ENCODE results near the gene ATP6V0A4. TPM values are rescaled to one million over a fixed set of nuclear protein-coding genes. Genes with fewer than 3 reads are reported as not detected.

Gene ATP6V0A4
- total RNA-seq, 4 donors from 2014 or later = 6.0 to 34.1 (median 19.6) TPM

DNA sequence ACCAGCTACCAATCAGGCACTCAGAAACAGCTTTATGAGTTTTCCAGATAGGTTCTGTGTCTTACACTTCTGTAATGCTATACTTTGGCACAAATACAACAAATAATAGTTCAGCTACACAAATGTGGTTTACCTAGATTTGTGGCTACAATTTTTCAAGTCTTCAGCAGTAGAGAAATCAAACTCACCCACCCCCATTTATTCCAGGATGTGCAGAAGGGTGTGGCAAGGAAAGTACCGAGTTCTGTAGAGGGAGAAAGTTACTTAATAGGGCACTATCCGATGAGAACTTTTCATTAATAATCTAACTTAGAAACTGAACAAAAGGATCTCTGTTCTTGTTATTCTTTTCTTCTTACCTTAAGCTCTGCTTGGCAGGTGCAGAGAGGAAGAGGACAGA is 30.3 kb upstream of the ATP6V0A4 start:
- intact Hi-C loops (cut with DNase I; ENCODE audit: low total_unique reads) = no loop called here
- H3K4me3 ChIP-seq (ENCODE audit: low read depth, poor library complexity, severe bottlenecking) = no peak overlapping the region
- TF ChIP-seq POLR2A (IDR thresholded peaks at IDR 0.05) = no peak
- TF ChIP-seq, protein P1, sequence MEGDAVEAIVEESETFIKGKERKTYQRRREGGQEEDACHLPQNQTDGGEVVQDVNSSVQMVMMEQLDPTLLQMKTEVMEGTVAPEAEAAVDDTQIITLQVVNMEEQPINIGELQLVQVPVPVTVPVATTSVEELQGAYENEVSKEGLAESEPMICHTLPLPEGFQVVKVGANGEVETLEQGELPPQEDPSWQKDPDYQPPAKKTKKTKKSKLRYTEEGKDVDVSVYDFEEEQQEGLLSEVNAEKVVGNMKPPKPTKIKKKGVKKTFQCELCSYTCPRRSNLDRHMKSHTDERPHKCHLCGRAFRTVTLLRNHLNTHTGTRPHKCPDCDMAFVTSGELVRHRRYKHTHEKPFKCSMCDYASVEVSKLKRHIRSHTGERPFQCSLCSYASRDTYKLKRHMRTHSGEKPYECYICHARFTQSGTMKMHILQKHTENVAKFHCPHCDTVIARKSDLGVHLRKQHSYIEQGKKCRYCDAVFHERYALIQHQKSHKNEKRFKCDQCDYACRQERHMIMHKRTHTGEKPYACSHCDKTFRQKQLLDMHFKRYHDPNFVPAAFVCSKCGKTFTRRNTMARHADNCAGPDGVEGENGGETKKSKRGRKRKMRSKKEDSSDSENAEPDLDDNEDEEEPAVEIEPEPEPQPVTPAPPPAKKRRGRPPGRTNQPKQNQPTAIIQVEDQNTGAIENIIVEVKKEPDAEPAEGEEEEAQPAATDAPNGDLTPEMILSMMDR (IDR thresholded peaks at IDR 0.05) = no peak
- WGBS, 2 donors = 66 to 71% methylated on average over 2 of the region's 2 CpGs
- DNase-seq (ENCODE audit: low spot score in 2 of 2) = no peak

- intact Hi-C loops (cut with DNase I; ENCODE audit: low total_unique reads) = no loop called here
- 91% methylated on average over 11 of the region's 11 CpGs for WGBS, 2 donors
- no peak overlapping the region for H3K4me3 ChIP-seq (ENCODE audit: low read depth, poor library complexity, severe bottlenecking)
- no peak for DNase-seq (ENCODE audit: low spot score in 2 of 2)
- TF ChIP-seq, protein P1 (IDR thresholded peaks at IDR 0.05) = no peak
- TF ChIP-seq POLR2A (IDR thresholded peaks at IDR 0.05) = no peak
Observed at GRCh38 chr7:138825049-138825721, 27.2 kb upstream of the ATP6V0A4 start.

DNA sequence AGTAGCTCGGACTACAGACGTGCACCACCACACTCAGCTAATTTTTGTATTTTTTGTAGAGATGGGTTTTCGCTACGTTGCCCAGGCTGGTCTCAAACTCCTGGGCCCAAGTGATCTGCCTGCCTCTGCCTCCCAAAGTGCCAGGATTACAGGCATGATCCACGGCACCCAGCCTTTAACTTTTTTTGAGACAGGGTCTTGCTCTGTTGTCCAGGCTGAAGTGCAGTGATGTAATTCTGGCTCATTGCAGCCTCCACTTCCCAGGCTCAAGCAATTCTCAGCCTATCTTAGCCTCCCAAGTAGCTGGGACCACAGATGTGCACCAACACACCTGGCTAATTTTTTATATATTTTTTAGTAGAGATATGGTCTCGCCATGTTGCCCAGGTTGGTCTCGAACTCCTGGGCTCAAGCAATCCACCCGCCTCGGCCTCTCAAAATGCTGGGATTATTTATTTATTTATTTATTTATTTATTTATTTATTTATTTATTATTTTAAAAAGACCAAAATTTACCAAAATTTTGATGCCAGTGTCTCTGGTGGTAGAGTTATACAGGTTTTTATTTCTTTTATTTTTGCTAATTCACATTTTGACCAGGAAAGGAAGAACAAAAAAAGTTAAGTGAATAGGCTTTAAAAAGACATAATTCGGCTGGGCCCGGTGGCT is 25.0 kb upstream of the ATP6V0A4 start:
- no peak overlapping the region for H3K4me3 ChIP-seq (ENCODE audit: low read depth, poor library complexity, severe bottlenecking)
- no peak for DNase-seq (ENCODE audit: low spot score in 2 of 2)
- intact Hi-C loops (cut with DNase I; ENCODE audit: low total_unique reads) = no loop called here
- no peak for TF ChIP-seq POLR2A (IDR thresholded peaks at IDR 0.05)
- TF ChIP-seq, protein P1 (IDR thresholded peaks at IDR 0.05) = no peak
- WGBS, 2 donors = 92 to 96% methylated on average over 11 of the region's 11 CpGs

- no peak for TF ChIP-seq POLR2A (IDR thresholded peaks at IDR 0.05)
- TF ChIP-seq, protein P1 (IDR thresholded peaks at IDR 0.05) = no peak
- 81 to 83% methylated on average over 7 of the region's 7 CpGs for WGBS, 2 donors
Observed at GRCh38 chr7:138821912-138822311, 23.9 kb upstream of the ATP6V0A4 start.

DNA sequence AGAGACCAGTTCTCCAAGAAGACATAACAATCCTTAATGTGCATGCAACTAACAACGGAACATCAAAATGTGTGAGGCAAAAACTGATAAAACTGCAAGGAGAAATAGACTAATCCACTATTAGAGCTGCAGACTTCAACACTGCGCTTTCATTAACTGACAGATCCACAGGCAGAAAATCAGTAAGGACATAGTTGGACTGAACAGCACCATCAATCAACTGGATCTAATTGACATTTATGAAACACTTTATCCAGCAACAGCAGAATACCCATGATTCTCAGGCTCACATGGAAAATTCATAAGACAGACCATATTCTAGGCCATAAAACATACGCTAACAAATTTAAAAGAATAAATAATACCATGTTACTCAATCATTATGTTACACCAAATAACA is 21.6 kb upstream of the ATP6V0A4 start:
- TF ChIP-seq, protein P1 (IDR thresholded peaks at IDR 0.05) = no peak
- no peak for TF ChIP-seq POLR2A (IDR thresholded peaks at IDR 0.05)
- WGBS, 2 donors = 81 to 82% methylated on average over 3 of the region's 3 CpGs
- H3K4me3 ChIP-seq (ENCODE audit: low read depth, poor library complexity, severe bottlenecking) = no peak overlapping the region
- intact Hi-C loops (cut with DNase I; ENCODE audit: low total_unique reads) = no loop called here
- DNase-seq (ENCODE audit: low spot score in 2 of 2) = no peak

More at GRCh38 chr7:138821912-138822311, 23.9 kb upstream of the ATP6V0A4 start:
- no peak overlapping the region for H3K4me3 ChIP-seq (ENCODE audit: low read depth, poor library complexity, severe bottlenecking)
- intact Hi-C loops (cut with DNase I; ENCODE audit: low total_unique reads) = no loop called here
- DNase-seq (ENCODE audit: low spot score in 2 of 2) = no peak

Data from lower leg skin (tissue), 4 donors.